Activated B cell treated with CpG ODN at 0.5 μM for 24 hours (primary cell): ENCODE results near the gene TCF12. TPM values are rescaled to one million over a fixed set of nuclear protein-coding genes. Genes with fewer than 3 reads are reported as not detected.

Source experiments
- ATAC-seq: fragments of 200-7000 bp; cut with Tn5 transposase; one replicate; pipeline ENCODE4 v1.10.0; 2021; ENCODE audit warnings: low read depth, mild to moderate bottlenecking, moderate library complexity
- CTCF ChIA-PET: fragments of 350-600 bp; sonication (Branson Sonifier 250); formaldehyde crosslinking; loops from one replicate; lab custom pipeline; 2021; ENCODE audit warnings: antibody characterized with exemption; lab: Charles Lee
- POLR2A ChIA-PET: fragments of 350-600 bp; sonication (Branson Sonifier 250); formaldehyde crosslinking; loops from one replicate; lab custom pipeline; 2021; ENCODE audit warnings: antibody characterized with exemption; lab: Charles Lee
- DNase-seq: peaks from one replicate; pipeline ENCODE4 v3.0.0; 2022
- H3K27ac Mint-ChIP-seq: one replicate; pipeline ENCODE4 v1.8.0; 2020; ENCODE audit warnings: mixed read lengths
- H3K27me3 Mint-ChIP-seq: one replicate; pipeline ENCODE4 v1.8.0; 2021; ENCODE audit warnings: mixed read lengths
- H3K36me3 Mint-ChIP-seq: one replicate; pipeline ENCODE4 v1.8.0; 2021; ENCODE audit warnings: low read depth, mixed read lengths
- H3K4me1 Mint-ChIP-seq: one replicate; pipeline ENCODE4 v1.8.0; 2021; ENCODE audit warnings: mixed read lengths
- H3K4me3 Mint-ChIP-seq: one replicate; pipeline ENCODE4 v1.8.0; 2020; ENCODE audit warnings: mild to moderate bottlenecking, mixed read lengths
- H3K9me3 Mint-ChIP-seq: one replicate; pipeline ENCODE4 v1.8.0; 2020; ENCODE audit warnings: mixed read lengths
- CTCF ChIP-seq: fragments of 200-600 bp; IDR thresholded peaks from one replicate; pipeline ENCODE4 v1.8.0; 2022; ENCODE audit warnings: antibody characterized with exemption, mild to moderate bottlenecking
- intact Hi-C: fragments of 100-400 bp; cut with micrococcal nuclease; formaldehyde crosslinking; loops from one replicate; pipeline ENCODE4 v1.15.1; 2024
- total RNA-seq: library from RNA; stranded (reverse); gene quantifications from 2 replicates; pipeline ENCODE4 v1.2.3, GENCODE V29; 2022

The TCF12 gene
- total RNA-seq, 1 donor from 2014 or later, result 119 TPM

DNA sequence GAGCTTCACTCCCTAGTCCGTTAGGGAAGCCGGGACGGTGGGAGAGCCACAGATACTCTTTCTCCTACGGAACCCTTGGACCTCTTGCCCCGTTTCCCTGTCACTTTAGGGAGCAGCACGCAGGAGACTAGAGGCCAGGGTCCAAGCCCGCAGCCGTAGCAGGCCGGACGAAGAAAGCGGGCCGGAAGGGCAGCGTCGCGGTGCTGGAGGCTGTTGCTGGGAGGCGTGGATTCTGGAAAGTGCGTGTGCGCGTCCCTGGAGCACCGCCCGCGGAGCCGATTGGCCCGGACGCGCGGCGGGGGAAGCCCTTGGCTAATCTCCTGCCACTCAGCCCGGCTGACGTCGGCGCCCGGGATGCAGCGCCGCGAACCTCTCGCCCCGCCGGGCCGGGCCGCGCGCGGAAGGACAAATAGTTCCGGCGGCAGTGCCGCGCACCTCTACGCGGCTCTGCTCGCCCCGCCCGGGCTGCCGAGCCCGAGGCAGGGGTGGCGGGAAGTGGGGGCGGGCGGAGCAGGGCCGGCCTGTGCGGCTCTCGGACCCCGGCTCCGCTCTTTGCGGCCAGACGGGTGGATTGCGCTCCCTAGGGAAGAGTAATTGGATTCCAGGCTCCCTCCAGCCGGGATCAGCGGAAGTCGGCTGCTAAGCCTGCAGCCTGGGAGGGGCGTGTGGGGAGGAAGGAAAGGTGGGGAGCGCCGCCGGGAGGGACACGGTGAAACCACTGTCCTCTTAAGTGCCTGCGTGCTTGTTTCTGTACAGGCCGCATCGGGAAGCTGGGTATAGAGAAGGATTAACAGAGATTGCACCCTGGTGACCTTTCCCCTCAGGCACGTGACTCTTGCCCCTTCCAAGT lies 31.3 kb upstream of the TCF12 start:
- DNase-seq, result peak; percentile 81
- H3K4me1 Mint-ChIP-seq, result peaks cover 28% of the 10 kb centered on the region
- H3K27ac Mint-ChIP-seq, result peak overlapping the region; percentile 91
- ChIA-PET CTCF (interaction anchor here (0.7 to 1.4 kb wide), 3 partner anchors 31 to 326 kb away, joined by 3 to 6 read pairs (median 4); partner anchors contain the start of genes TCF12 and ZNF280D), POLR2A (interaction anchor here (0.7 to 2.9 kb wide), 5 partner anchors 19 to 154 kb away, joined by 3 to 84 read pairs (median 3); partner anchors contain the start of genes TCF12 and ZNF280D)
- ATAC-seq, result peak; percentile 85
- H3K9me3 Mint-ChIP-seq, result no peaks in the 10 kb centered on the region
- peak overlapping the region; percentile 87 for H3K4me3 Mint-ChIP-seq
- H3K27me3 Mint-ChIP-seq, result no peaks in the 10 kb centered on the region
- intact Hi-C loops, result loop anchor here (1.0 to 10.0 kb wide), 7 partner anchors 10 to 642 kb away; partner anchors contain the start of genes RFX7, TCF12 and ZNF280D
- TF ChIP-seq CTCF, result no peak
- peaks cover 3% of the 10 kb centered on the region for H3K36me3 Mint-ChIP-seq

GRCh38 chr15:56887782-56888438 lies 30.5 kb upstream of the TCF12 start:
- peaks cover 3% of the 10 kb centered on the region for H3K36me3 Mint-ChIP-seq
- H3K4me1 Mint-ChIP-seq, result peaks cover 28% of the 10 kb centered on the region
- no peak for TF ChIP-seq CTCF
- H3K27ac Mint-ChIP-seq, result peak overlapping the region; percentile 91
- intact Hi-C loops, result loop anchor here (1.0 to 10.0 kb wide), 7 partner anchors 11 to 643 kb away; partner anchors contain the start of genes RFX7, TCF12 and ZNF280D
- no peak for DNase-seq
- H3K9me3 Mint-ChIP-seq, result no peaks in the 10 kb centered on the region
- H3K27me3 Mint-ChIP-seq, result no peaks in the 10 kb centered on the region
- POLR2A ChIA-PET, result interaction anchor here (0.7 to 2.9 kb wide), 4 partner anchors 19 to 154 kb away, joined by 3 to 84 read pairs (median 4); partner anchors contain the start of genes TCF12 and ZNF280D
- H3K4me3 Mint-ChIP-seq, result peak overlapping the region; percentile 87
- no peak for ATAC-seq
- CTCF ChIA-PET, result interaction anchor here (0.7 to 0.9 kb wide), 2 partner anchors 30 to 155 kb away, joined by 3 to 6 read pairs; partner anchors contain the start of genes TCF12 and ZNF280D

DNA sequence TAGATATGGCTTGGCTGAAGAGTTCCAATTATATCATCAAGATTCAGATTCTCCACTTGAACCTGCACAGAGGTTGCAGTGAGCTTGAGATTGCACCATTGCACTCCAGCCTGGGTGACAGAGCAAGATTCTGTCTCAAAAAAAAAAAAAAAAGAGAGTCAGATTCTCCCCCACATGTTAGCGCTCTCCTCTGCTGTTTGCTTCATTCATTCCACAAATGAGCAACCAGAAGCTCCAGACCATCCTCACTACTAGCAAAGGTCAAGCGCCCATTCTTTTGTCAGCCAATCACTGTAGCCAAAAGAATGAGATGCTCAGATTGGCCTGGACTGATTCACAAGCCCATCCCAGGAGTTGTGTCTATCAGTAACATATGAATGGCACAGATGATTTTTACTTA lies 28.4 kb upstream of the TCF12 start:
- CTCF ChIA-PET, result no interaction called here
- peaks cover 3% of the 10 kb centered on the region for H3K36me3 Mint-ChIP-seq
- POLR2A ChIA-PET, result interaction anchor here (0.6 to 1.0 kb wide), 2 partner anchors 28 to 188 kb away, joined by 4 to 6 read pairs; partner anchors contain the start of gene TCF12
- no peaks in the 10 kb centered on the region for H3K9me3 Mint-ChIP-seq
- DNase-seq, result no peak
- no peaks in the 10 kb centered on the region for H3K27me3 Mint-ChIP-seq
- no peak overlapping the region for H3K4me3 Mint-ChIP-seq
- no peak for TF ChIP-seq CTCF
- peaks cover 26% of the 10 kb centered on the region for H3K4me1 Mint-ChIP-seq
- intact Hi-C loops, result no loop called here
- no peak for ATAC-seq
- no peak overlapping the region for H3K27ac Mint-ChIP-seq

DNA sequence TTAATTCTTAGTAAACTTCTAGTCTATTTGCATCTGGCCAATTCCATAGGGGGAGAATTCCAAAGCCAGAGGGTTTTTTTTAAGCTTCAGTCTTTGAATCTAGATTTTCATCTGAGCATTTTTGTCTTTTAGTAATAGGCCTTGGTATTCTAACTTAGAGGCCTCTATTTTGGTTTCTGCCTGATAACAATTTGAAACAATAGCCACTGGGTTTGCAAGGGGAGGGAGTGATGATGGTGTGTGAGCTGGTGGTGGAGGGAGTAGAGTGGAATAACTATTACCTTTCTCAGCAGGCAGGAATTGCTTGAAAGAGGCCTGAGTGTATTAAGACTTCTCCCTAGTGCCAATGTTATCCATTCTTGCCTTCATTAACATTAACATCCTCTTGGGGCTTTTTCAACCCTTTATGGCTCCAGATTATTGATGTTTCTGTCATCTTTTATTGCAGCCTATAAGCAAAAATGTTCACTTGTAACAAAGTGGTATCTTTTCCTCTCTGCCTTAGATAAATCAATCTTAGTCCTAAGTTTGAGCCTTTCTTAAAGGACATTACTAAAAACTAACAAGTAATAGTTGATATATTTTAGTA lies 26.5 kb upstream of the TCF12 start:
- H3K4me1 Mint-ChIP-seq, result peaks cover 12% of the 10 kb centered on the region
- ChIA-PET POLR2A (no interaction called here), CTCF (interaction anchor here (0.7 kb wide), 1 partner anchor 26 kb away, joined by 3 read pairs; the partner anchor contains the start of gene TCF12)
- no peak overlapping the region for H3K27ac Mint-ChIP-seq
- intact Hi-C loops, result no loop called here
- H3K27me3 Mint-ChIP-seq, result no peaks in the 10 kb centered on the region
- H3K36me3 Mint-ChIP-seq, result no peaks in the 10 kb centered on the region
- DNase-seq (no peak), ATAC-seq (no peak)
- no peak for TF ChIP-seq CTCF
- peaks cover under 1% of the 10 kb centered on the region for H3K9me3 Mint-ChIP-seq
- H3K4me3 Mint-ChIP-seq, result no peak overlapping the region
